ENCODE data around the gene ZNF318.
"Not testable (repeated sequence)": the region's sequence is repeated elsewhere in the genome, so short reads cannot be mapped to it uniquely, and the experiment has no call there.

The ZNF318 gene

GRCh38 chr6:43304882-43305281 lies 64.6 kb downstream of the ZNF318 start:
- no peak for DNase-seq
- TF ChIP-seq POLR2A (IDR thresholded peaks at IDR 0.05; ENCODE audit: low read length) (no peak), GATA1 (IDR thresholded peaks at IDR 0.05; ENCODE audit: low read depth, low read length) (no peak)

- no peak for TF ChIP-seq GATA1 (IDR thresholded peaks at IDR 0.05; ENCODE audit: low read depth, low read length)
- no peak for TF ChIP-seq POLR2A (IDR thresholded peaks at IDR 0.05; ENCODE audit: low read length)
- DNase-seq = no peak
These were observed 65.1 kb downstream of the ZNF318 start for GRCh38 chr6:43304361-43304760.

GRCh38 chr6:43303751-43304331 lies 65.6 kb downstream of the ZNF318 start:
- no peak for TF ChIP-seq GATA1 (IDR thresholded peaks at IDR 0.05; ENCODE audit: low read depth, low read length)
- no peak for TF ChIP-seq POLR2A (IDR thresholded peaks at IDR 0.05; ENCODE audit: low read length)
- no peak for DNase-seq

GRCh38 chr6:43303006-43303405 lies 66.4 kb downstream of the ZNF318 start:
- not testable (repeated sequence) for DNase-seq

- TF ChIP-seq GATA1 (IDR thresholded peaks at IDR 0.05; ENCODE audit: low read depth, low read length) = no peak
- no peak for TF ChIP-seq POLR2A (IDR thresholded peaks at IDR 0.05; ENCODE audit: low read length)
- DNase-seq = no peak
These were observed 67.3 kb downstream of the ZNF318 start for GRCh38 chr6:43302126-43302525.

GRCh38 chr6:43301081-43301870 lies 68.2 kb downstream of the ZNF318 start:
- TF ChIP-seq POLR2A (IDR thresholded peaks at IDR 0.05; ENCODE audit: low read length) (no peak), GATA1 (IDR thresholded peaks at IDR 0.05; ENCODE audit: low read depth, low read length) (no peak)
- no peak for DNase-seq

- no peak for DNase-seq
- TF ChIP-seq GATA1 (IDR thresholded peaks at IDR 0.05; ENCODE audit: low read depth, low read length) (no peak), POLR2A (IDR thresholded peaks at IDR 0.05; ENCODE audit: low read length) (no peak)
These were observed 69.8 kb downstream of the ZNF318 start for GRCh38 chr6:43299338-43300293.

- TF ChIP-seq GATA1 (IDR thresholded peaks at IDR 0.05; ENCODE audit: low read depth, low read length) = no peak
- no peak for TF ChIP-seq POLR2A (IDR thresholded peaks at IDR 0.05; ENCODE audit: low read length)
- DNase-seq = no peak
These were observed 70.7 kb downstream of the ZNF318 start for GRCh38 chr6:43298565-43299337.

- no peak for DNase-seq
- TF ChIP-seq POLR2A (IDR thresholded peaks at IDR 0.05; ENCODE audit: low read length) (no peak), GATA1 (IDR thresholded peaks at IDR 0.05; ENCODE audit: low read depth, low read length) (no peak)
These were observed 71.5 kb downstream of the ZNF318 start, which contains the start of gene SLC22A7 for GRCh38 chr6:43297644-43298564. Gene SLC22A7, plus strand, starts transcription at chr6:43298260. Its CDS starts 99 bp downstream, at chr6:43298359.

- no peak for DNase-seq
These were observed 72.5 kb downstream of the ZNF318 start for GRCh38 chr6:43296780-43297497.

GRCh38 chr6:43295456-43295855 lies 74.0 kb downstream of the ZNF318 start:
- no peak for TF ChIP-seq GATA1 (IDR thresholded peaks at IDR 0.05; ENCODE audit: low read depth, low read length)
- no peak for TF ChIP-seq POLR2A (IDR thresholded peaks at IDR 0.05; ENCODE audit: low read length)
- no peak for DNase-seq

More at GRCh38 chr6:43296780-43297497, 72.5 kb downstream of the ZNF318 start:
- no peak for TF ChIP-seq POLR2A (IDR thresholded peaks at IDR 0.05; ENCODE audit: low read length)
- no peak for TF ChIP-seq GATA1 (IDR thresholded peaks at IDR 0.05; ENCODE audit: low read depth, low read length)

GRCh38 chr6:43294536-43294935 lies 74.9 kb downstream of the ZNF318 start:
- DNase-seq = no peak
- no peak for TF ChIP-seq GATA1 (IDR thresholded peaks at IDR 0.05; ENCODE audit: low read depth, low read length)
- no peak for TF ChIP-seq POLR2A (IDR thresholded peaks at IDR 0.05; ENCODE audit: low read length)

All from erythroblast (primary cell).